Prostate gland (tissue), 2 donors: Measurements from ENCODE around the gene INSR. TPM values are rescaled to one million over a fixed set of nuclear protein-coding genes. Genes with fewer than 3 reads are reported as not detected.
"Not testable (repeated sequence)": the region's sequence is repeated elsewhere in the genome, so short reads cannot be mapped to it uniquely, and the experiment has no call there.

ENCODE experiments used
- DNase-seq: peaks from one replicate; pipeline ENCODE4 v3.0.0-alpha.2; 2019; ENCODE audit warnings: low spot score
- H3K27ac ChIP-seq, 2 donors: fragments of 200-600 bp; sonication (generic); 2 replicates each; pipeline ENCODE4 v1.5.1; 2017 to 2019
- H3K27me3 ChIP-seq: fragments of 200-600 bp; sonication (generic); replicated peaks from 2 replicates; pipeline ENCODE4 v1.5.1; 2019; ENCODE audit not compliant: insufficient read depth
- H3K36me3 ChIP-seq, 2 donors: fragments of 200-600 bp; sonication (generic); 1 replicate in 1 of 2; 2 replicates in 1 of 2; pipeline versions ENCODE4 v1.5.1 to v1.8.1; 2017 to 2019
- H3K4me1 ChIP-seq: fragments of 200-600 bp; sonication (generic); replicated peaks from 2 replicates; pipeline ENCODE4 v1.5.1; 2019
- H3K4me3 ChIP-seq, 2 donors: fragments of 200-600 bp; sonication (generic); 2 replicates each; pipeline ENCODE4 v1.5.1; 2017 to 2019
- H3K9me3 ChIP-seq: fragments of 200-600 bp; sonication (generic); 2 replicates; pipeline ENCODE4 v1.5.1; 2017
- CTCF ChIP-seq, 4 experiments: fragments of 200-600 bp in 2 of 4; fragments of 450-650 bp in 2 of 4; sonication (generic) in 2 of 4; IDR thresholded peaks; 1 replicate in 3 of 4; 2 replicates in 1 of 4; pipeline ENCODE4 v1.5.1; 2016 to 2019; ENCODE audit warnings: antibody characterized with exemption in 4 of 4, mild to moderate bottlenecking in 2 of 4, moderate library complexity in 2 of 4
- POLR2A ChIP-seq: fragments of 450-650 bp; IDR thresholded peaks from one replicate; pipeline ENCODE4 v1.6.1; 2016; ENCODE audit warnings: antibody characterized with exemption, mild to moderate bottlenecking
- POLR2AphosphoS5 ChIP-seq: sonication (generic); formaldehyde crosslinking; IDR thresholded peaks from one replicate; pipeline ENCODE4 v1.6.1; 2017; ENCODE audit warnings: antibody characterized with exemption
- WGBS: methylation state at CpG from one replicate; pipeline ENCODE4 v1.1.5; 2018; 5-methylcytosine and 5-hydroxymethylcytosine counted together
- intact Hi-C: fragments of 100-400 bp; cut with DNase I; formaldehyde crosslinking; loops from one replicate; pipeline ENCODE4 v1.14.2; 2022
- total RNA-seq, 2 donors: library from RNA; depleted of rRNA; stranded (reverse); fragments of >200 nt; gene quantifications; one replicate each; pipeline ENCODE4 v1.1.0, GENCODE V29; 2016

INSR gene
- total RNA-seq, 2 donors from 2014 or later = 51.2 to 124 TPM

- no peak for TF ChIP-seq POLR2AphosphoS5
- no peak for TF ChIP-seq POLR2A
- TF ChIP-seq CTCF (IDR thresholded peaks at IDR 0.05) = no peak
- Histone ChIP-seq H3K27me3 (no peaks in the 10 kb centered on the region), H3K4me3 (no peak overlapping the region), H3K36me3 (no peaks in the 10 kb centered on the region), H3K27ac (no peak overlapping the region), H3K4me1 (no peaks in the 10 kb centered on the region), H3K9me3 (no peaks in the 10 kb centered on the region)
- intact Hi-C loops = no loop called here
- whole genome bisulfite sequencing = 89% methylated on average over 1 of the region's 1 CpG
- DNase-seq = no peak
Observed at GRCh38 chr19:7327802-7328201, 33.6 kb upstream of the INSR start.

GRCh38 chr19:7326105-7326877 is 32.1 kb upstream of the INSR start:
- TF ChIP-seq POLR2AphosphoS5 (no peak), CTCF (IDR thresholded peaks at IDR 0.05) (no peak), POLR2A (no peak)
- Histone ChIP-seq H3K36me3 (no peaks in the 10 kb centered on the region), H3K27me3 (no peaks in the 10 kb centered on the region), H3K9me3 (no peaks in the 10 kb centered on the region), H3K4me1 (no peaks in the 10 kb centered on the region), H3K27ac (no peak overlapping the region), H3K4me3 (no peak overlapping the region)
- 76% methylated on average over 10 of the region's 10 CpGs for WGBS
- intact Hi-C loops = no loop called here
- no peak for DNase-seq

GRCh38 chr19:7318176-7318575 is 24.0 kb upstream of the INSR start:
- H3K4me3 ChIP-seq = no peak overlapping the region
- no peak for DNase-seq
- TF ChIP-seq POLR2A = no peak
- TF ChIP-seq CTCF (IDR thresholded peaks at IDR 0.05) = no peak
- no peak for TF ChIP-seq POLR2AphosphoS5
- no peaks in the 10 kb centered on the region for H3K27me3 ChIP-seq
- H3K27ac ChIP-seq = no peak overlapping the region
- 48% methylated on average over 2 of the region's 2 CpGs for WGBS
- intact Hi-C loops = no loop called here
- H3K9me3 ChIP-seq = no peaks in the 10 kb centered on the region
- no peaks in the 10 kb centered on the region for H3K36me3 ChIP-seq
- H3K4me1 ChIP-seq = no peaks in the 10 kb centered on the region

GRCh38 chr19:7312816-7313215 is 18.6 kb upstream of the INSR start:
- WGBS = 86% methylated on average over 7 of the region's 7 CpGs
- no peak overlapping the region for H3K4me3 ChIP-seq
- no peaks in the 10 kb centered on the region for H3K36me3 ChIP-seq
- H3K27ac ChIP-seq = no peak overlapping the region
- no peaks in the 10 kb centered on the region for H3K27me3 ChIP-seq
- intact Hi-C loops = no loop called here
- no peak for DNase-seq
- no peaks in the 10 kb centered on the region for H3K4me1 ChIP-seq
- TF ChIP-seq POLR2AphosphoS5 = no peak
- no peaks in the 10 kb centered on the region for H3K9me3 ChIP-seq

- Histone ChIP-seq H3K36me3 (no peaks in the 10 kb centered on the region), H3K4me3 (no peak overlapping the region), H3K27ac (no peak overlapping the region), H3K27me3 (no peaks in the 10 kb centered on the region), H3K9me3 (no peaks in the 10 kb centered on the region), H3K4me1 (no peaks in the 10 kb centered on the region)
- intact Hi-C loops = no loop called here
- 91% methylated on average over 12 of the region's 12 CpGs for WGBS
- no peak for DNase-seq
- TF ChIP-seq POLR2A (no peak), CTCF (IDR thresholded peaks at IDR 0.05) (no peak), POLR2AphosphoS5 (no peak)
Observed at GRCh38 chr19:7311911-7312310, 17.7 kb upstream of the INSR start.

- DNase-seq, H3K27ac ChIP-seq, H3K36me3 ChIP-seq, H3K27me3 ChIP-seq, H3K9me3 ChIP-seq, intact Hi-C loops, H3K4me1 ChIP-seq, H3K4me3 ChIP-seq: not testable (repeated sequence)
- WGBS = 81% methylated on average over 9 of the region's 9 CpGs
Observed at GRCh38 chr19:7308327-7308726, 14.1 kb upstream of the INSR start.
